HFFc6 (cell line): ENCODE measurements around the gene ADAMTSL2. TPM values are rescaled to one million over a fixed set of nuclear protein-coding genes. Genes with fewer than 3 reads are reported as not detected.

Experiments used
- DNase-seq: peaks from one replicate; pipeline ENCODE4 v3.0.0-alpha.2; 2018
- H3K27ac Mint-ChIP-seq: 2 replicates; pipeline ENCODE4 v1.8.0; 2020; ENCODE audit warnings: mild to moderate bottlenecking, mixed read lengths
- H3K27me3 Mint-ChIP-seq: 2 replicates; pipeline ENCODE4 v1.8.0; 2021; ENCODE audit warnings: mild to moderate bottlenecking, moderate library complexity, mixed read lengths; ENCODE audit not compliant: insufficient read depth
- H3K36me3 Mint-ChIP-seq: 2 replicates; pipeline ENCODE4 v1.8.0; 2021; ENCODE audit warnings: low read depth, mixed read lengths
- H3K4me1 Mint-ChIP-seq: 2 replicates; pipeline ENCODE4 v1.8.0; 2020; ENCODE audit warnings: low read depth, mixed read lengths
- H3K4me3 Mint-ChIP-seq: 2 replicates; pipeline ENCODE4 v1.8.0; 2020; ENCODE audit warnings: mild to moderate bottlenecking, moderate library complexity, mixed read lengths
- H3K9me3 Mint-ChIP-seq: 2 replicates; pipeline ENCODE4 v1.8.0; 2020; ENCODE audit warnings: mild to moderate bottlenecking, mixed read lengths
- total RNA-seq, 6 experiments: library from RNA; stranded (reverse); fragmentation: NEBNext Ultra II Directional; extraction: Animal tissue kit (Norgen Biotek cat#: 25700); gene quantifications; 2 replicates in 1 of 6; 3 replicates in 5 of 6; pipeline ENCODE4 v1.2.3, GENCODE V29; 2021
- TF ChIP-seq, protein P1 (sequence below): fragments of 200-600 bp; sonication (generic); IDR thresholded peaks from 2 replicates; pipeline ENCODE4 v1.5.0; 2021; ENCODE audit warnings: antibody characterized with exemption, mild to moderate bottlenecking

ADAMTSL2 gene
- total RNA-seq, 6 experiments from 2014 or later: 0.05 to 0.07 (median 0.06) TPM; not detected in 3

DNA sequence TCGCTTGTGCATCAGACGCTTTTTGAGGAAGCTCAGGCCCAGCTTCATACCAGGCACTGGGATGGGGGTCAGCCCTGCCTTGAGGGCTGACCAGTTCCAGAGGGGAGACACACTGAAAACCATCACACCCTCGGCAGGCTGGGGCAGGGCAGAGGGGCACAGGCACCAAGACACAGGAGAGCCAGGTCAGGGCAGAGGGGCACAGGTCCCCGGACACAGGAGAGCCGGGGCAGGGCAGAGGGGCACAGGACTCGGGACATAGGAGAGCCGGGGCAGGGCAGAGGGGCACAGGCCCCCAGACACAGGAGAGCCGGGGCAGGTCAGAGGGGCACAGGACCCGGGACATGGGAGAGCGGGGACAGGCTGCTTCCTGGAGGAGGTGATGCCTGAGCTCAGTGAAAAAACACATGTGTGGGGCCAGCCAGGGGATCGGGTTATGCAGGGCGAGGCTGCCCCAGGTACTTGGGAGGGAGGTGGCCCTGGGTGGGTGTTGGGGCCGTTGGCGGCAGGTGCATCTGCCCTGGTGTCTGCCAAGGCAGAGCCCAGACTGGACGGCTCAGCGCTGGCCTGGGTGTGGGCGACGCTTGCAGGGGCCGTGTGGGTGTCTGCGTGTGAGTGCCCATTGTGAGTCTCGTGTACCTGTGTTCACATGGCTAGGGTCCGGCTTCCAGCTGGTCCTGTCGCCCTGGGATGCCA lies 40.5 kb upstream of the ADAMTSL2 start:
- Mint-ChIP-seq H3K27ac (no peak overlapping the region), H3K27me3 (peaks cover 36% of the 10 kb centered on the region), H3K36me3 (no peaks in the 10 kb centered on the region), H3K4me3 (no peak overlapping the region), H3K9me3 (no peaks in the 10 kb centered on the region), H3K4me1 (no peaks in the 10 kb centered on the region)
- TF ChIP-seq, protein P1, sequence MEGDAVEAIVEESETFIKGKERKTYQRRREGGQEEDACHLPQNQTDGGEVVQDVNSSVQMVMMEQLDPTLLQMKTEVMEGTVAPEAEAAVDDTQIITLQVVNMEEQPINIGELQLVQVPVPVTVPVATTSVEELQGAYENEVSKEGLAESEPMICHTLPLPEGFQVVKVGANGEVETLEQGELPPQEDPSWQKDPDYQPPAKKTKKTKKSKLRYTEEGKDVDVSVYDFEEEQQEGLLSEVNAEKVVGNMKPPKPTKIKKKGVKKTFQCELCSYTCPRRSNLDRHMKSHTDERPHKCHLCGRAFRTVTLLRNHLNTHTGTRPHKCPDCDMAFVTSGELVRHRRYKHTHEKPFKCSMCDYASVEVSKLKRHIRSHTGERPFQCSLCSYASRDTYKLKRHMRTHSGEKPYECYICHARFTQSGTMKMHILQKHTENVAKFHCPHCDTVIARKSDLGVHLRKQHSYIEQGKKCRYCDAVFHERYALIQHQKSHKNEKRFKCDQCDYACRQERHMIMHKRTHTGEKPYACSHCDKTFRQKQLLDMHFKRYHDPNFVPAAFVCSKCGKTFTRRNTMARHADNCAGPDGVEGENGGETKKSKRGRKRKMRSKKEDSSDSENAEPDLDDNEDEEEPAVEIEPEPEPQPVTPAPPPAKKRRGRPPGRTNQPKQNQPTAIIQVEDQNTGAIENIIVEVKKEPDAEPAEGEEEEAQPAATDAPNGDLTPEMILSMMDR: no peak
- DNase-seq: no peak

DNA sequence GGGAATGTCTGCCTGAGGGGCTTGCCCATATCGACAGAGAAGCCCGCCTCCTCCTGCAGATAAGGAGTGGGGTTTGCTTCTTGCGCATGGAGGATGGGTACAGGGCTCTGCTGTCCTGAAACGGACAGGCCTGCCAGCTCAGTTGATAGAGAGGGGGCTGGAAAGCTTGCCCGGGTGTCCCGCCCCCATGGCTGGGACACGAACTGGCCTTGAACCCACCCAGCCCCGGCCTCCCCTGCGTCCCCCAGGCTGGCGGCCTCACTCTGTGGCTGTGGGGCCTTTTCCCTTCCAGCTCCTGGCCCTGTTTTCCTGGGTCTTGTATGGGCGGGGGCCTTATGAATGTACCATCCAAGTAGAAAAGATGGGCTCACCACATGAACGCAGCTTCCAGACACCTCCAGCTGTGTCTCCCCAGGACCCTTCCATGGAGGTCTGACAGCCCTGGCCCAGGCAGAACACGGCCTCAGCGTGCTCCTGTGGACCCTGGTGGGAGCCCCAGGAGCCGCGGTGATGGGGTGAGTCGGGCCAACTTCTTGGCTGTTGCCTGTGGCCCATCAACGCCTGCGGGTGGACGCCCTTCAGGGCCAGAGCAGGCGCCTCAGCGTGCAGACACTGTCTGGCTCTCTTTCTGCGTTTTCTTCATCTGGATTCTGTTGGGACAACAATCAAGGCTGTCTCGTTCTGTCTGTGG lies 39.7 kb upstream of the ADAMTSL2 start:
- TF ChIP-seq, protein P1: no peak
- no peaks in the 10 kb centered on the region for H3K9me3 Mint-ChIP-seq
- H3K4me1 Mint-ChIP-seq: no peaks in the 10 kb centered on the region
- H3K4me3 Mint-ChIP-seq: no peak overlapping the region
- no peak overlapping the region for H3K27ac Mint-ChIP-seq
- no peak for DNase-seq
- H3K36me3 Mint-ChIP-seq: no peaks in the 10 kb centered on the region
- peaks cover 36% of the 10 kb centered on the region for H3K27me3 Mint-ChIP-seq

DNA sequence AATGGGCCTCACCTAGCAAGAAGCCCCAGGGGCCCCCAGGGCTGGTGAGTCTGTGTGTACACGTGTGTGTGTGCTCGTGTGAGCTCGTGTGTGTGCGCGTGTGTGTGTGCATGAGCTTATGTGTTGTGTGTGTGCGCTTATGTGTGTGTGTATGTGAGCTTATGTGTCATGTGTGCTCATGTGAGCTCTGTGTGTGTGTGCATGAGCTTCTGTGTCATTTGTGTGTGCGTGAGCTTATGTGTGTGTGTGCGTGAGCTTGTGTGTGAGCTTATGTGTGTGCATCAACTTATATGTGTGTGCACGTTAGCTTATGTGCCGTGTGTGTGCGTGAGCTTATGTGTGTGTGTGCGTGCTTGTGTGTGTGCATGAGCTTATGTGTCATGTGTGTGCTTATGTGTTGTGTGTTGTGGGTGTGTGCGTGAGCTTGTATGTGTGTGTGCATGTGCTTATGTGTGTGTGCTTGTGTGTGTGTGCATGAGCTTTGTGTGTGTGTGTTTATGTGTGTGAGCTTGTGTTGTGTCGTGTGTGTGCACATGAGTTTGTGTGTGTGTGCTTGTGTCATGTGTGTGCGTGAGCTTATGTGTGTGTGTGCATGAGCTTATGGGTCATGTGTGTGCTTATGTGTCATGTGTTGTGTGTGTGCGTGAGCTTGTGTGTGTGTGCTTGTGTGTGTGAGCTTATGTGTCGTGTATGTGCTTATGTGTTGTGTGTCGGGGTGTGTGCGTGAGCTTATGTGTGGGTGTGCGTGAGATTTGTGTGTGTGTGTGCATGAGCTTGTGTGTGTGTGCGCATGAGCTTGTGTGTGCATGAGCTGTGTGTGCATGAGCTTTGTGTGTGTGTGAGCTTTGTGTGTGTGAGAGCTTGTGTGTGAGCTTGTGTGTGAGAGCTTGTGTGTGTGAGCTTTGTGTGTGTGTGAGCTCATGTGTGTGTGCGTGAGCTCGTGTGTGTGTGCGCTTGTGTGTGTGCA lies 38.9 kb upstream of the ADAMTSL2 start:
- no peaks in the 10 kb centered on the region for H3K4me1 Mint-ChIP-seq
- no peak overlapping the region for H3K27ac Mint-ChIP-seq
- peaks cover 28% of the 10 kb centered on the region for H3K27me3 Mint-ChIP-seq
- H3K4me3 Mint-ChIP-seq: no peak overlapping the region
- TF ChIP-seq, protein P1: no peak
- no peaks in the 10 kb centered on the region for H3K36me3 Mint-ChIP-seq
- DNase-seq: no peak
- peaks cover 4% of the 10 kb centered on the region for H3K9me3 Mint-ChIP-seq

DNA sequence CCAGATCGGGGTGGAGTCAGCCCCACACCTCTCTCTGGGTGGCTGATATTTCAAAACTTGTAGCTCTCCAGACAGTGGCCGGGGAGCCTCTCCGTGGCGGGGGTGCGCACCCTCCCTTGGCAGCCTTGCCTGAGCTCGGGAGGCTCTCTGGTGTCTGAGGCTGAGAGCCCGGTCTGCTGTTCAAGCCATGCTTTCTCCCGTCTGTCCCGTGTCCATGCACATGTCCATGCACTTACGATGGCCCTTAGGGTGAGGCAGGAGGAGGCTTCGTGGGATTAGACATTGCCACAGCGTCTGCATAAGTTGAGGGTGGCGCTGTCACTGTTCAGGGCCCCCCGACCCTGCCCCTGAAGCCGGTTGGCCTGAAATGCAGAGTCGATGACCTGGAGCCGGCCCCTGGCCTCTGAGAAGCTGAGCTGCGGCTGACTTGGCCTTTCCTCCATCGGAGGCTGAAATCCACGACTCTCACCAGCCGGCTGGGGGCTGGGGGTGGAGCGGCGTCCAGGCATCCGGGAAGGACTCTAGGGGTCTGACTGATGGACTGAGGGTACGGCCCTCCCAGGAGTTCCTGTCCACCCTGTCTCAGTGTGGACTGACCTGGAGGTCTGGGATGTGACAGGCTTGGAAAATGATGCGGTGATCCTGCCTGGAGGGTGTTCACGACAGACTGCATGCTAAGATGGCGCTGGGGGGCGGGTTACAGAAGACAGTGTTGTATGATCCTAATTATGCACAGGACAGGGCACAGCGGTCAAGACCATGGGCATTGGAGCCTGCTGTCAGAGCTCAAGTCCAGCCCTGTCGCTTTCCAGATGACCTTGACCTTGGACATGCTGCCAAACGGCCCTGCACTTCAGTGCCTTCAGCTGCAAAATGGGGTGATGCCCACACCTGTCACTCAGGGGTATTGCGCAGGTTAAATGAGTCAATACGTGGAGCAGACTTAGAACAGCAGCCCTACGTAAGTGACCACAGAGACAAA lies 37.4 kb upstream of the ADAMTSL2 start:
- Mint-ChIP-seq H3K4me3 (no peak overlapping the region), H3K4me1 (no peaks in the 10 kb centered on the region), H3K36me3 (peaks cover 11% of the 10 kb centered on the region), H3K9me3 (peaks cover 19% of the 10 kb centered on the region), H3K27ac (no peak overlapping the region), H3K27me3 (peaks cover 39% of the 10 kb centered on the region)
- no peak for DNase-seq
- TF ChIP-seq, protein P1: no peak
